Measurements from ENCODE around the gene FLT1.

- TF ChIP-seq RAD21 (conservative IDR thresholded peaks at IDR 0.05 in 1 of 2, IDR thresholded peaks at IDR 0.05 in 1 of 2) (no peak), CTCF (IDR thresholded peaks at IDR 0.05) (no peak), ESRRA (IDR thresholded peaks at IDR 0.05; ENCODE audit: borderline replicate concordance, low read length) (no peak), POLR2A (IDR thresholded peaks at IDR 0.05; ENCODE audit: low read length) (no peak), HOXB5 (CRISPR knock-in tag; IDR thresholded peaks at IDR 0.05) (no peak), EHMT2 (IDR thresholded peaks at IDR 0.05; ENCODE audit: low read depth) (no peak), MAZ (IDR thresholded peaks at IDR 0.05; ENCODE audit: borderline replicate concordance, low read depth, low read length) (no peak), CBX2 (IDR thresholded peaks at IDR 0.05; ENCODE audit: borderline replicate concordance, low read depth) (no peak)
These were observed 32.7 kb upstream of the FLT1 start for GRCh38 chr13:28527629-28528028.

Measured in A549 (cell line).